Colonic mucosa (tissue), 4 donors: ENCODE results near the gene NDUFS4. TPM values are rescaled to one million over a fixed set of nuclear protein-coding genes. Genes with fewer than 3 reads are reported as not detected.
"Not testable (repeated sequence)": the region's sequence is repeated elsewhere in the genome, so short reads cannot be mapped to it uniquely, and the experiment has no call there.

Experiments
- DNase-seq: peaks from one replicate; pipeline ENCODE4 v3.0.0-alpha.2; 2020
- H3K27ac ChIP-seq: fragments of 200-600 bp; one replicate; pipeline ENCODE4 v1.8.0; 2021
- H3K27me3 ChIP-seq: fragments of 200-600 bp; one replicate; pipeline ENCODE4 v1.8.0; 2021
- H3K36me3 ChIP-seq: fragments of 200-600 bp; one replicate; pipeline ENCODE4 v1.8.0; 2021
- H3K4me1 ChIP-seq: fragments of 200-600 bp; one replicate; pipeline ENCODE4 v1.8.0; 2021; ENCODE audit warnings: mild to moderate bottlenecking
- H3K4me3 ChIP-seq: fragments of 200-600 bp; one replicate; pipeline ENCODE4 v1.8.0; 2021
- H3K9ac ChIP-seq, 2 donors: one replicate each; pipeline ENCODE4 v1.7.0; 2013; ENCODE audit warnings: control low read depth in 2 of 2, low read depth in 2 of 2, low read length in 2 of 2
- H3K9me3 ChIP-seq: fragments of 200-600 bp; one replicate; pipeline ENCODE4 v1.8.0; 2021
- CTCF ChIP-seq: fragments of 200-600 bp; IDR thresholded peaks from one replicate; pipeline ENCODE4 v1.8.0; 2022; ENCODE audit warnings: antibody characterized with exemption, mild to moderate bottlenecking
- intact Hi-C: fragments of 100-400 bp; cut with DNase I; formaldehyde crosslinking; loops from one replicate; pipeline ENCODE4 v1.14.1; 2022
- total RNA-seq, 2 donors: library from RNA; stranded (reverse); fragmentation: NEBNext Ultra II Directional in 1 of 2; extraction: Animal tissue kit (Norgen Biotek cat#: 25700) in 1 of 2; gene quantifications; one replicate each; pipeline ENCODE4 v1.2.1, GENCODE V29; 2021
- donor health status: healthy.
- donor health status: DM: no; HTN: no; CAD: no.
- donor health status: DM: no; HTN: no; CAD: no.

NDUFS4 gene
- total RNA-seq, 2 donors from 2014 or later = 87.5 to 119 TPM

GRCh38 chr5:53603009-53603687 is 42.7 kb downstream of the NDUFS4 start:
- intact Hi-C loops = no loop called here
- no peak for DNase-seq
- Histone ChIP-seq H3K4me1 (no peaks in the 10 kb centered on the region), H3K4me3 (no peak overlapping the region), H3K27me3 (no peaks in the 10 kb centered on the region), H3K27ac (no peak overlapping the region), H3K9me3 (no peaks in the 10 kb centered on the region), H3K9ac (no peak overlapping the region), H3K36me3 (no peaks in the 10 kb centered on the region)
- TF ChIP-seq CTCF = no peak

GRCh38 chr5:53604309-53604708 is 43.9 kb downstream of the NDUFS4 start:
- no peak overlapping the region for H3K9ac ChIP-seq
- H3K27me3 ChIP-seq = no peaks in the 10 kb centered on the region
- DNase-seq = no peak
- intact Hi-C loops = no loop called here
- TF ChIP-seq CTCF = no peak
- H3K36me3 ChIP-seq = no peaks in the 10 kb centered on the region
- H3K4me1 ChIP-seq = no peaks in the 10 kb centered on the region
- no peak overlapping the region for H3K4me3 ChIP-seq
- no peak overlapping the region for H3K27ac ChIP-seq
- no peaks in the 10 kb centered on the region for H3K9me3 ChIP-seq

- no peaks in the 10 kb centered on the region for H3K4me1 ChIP-seq
- H3K4me3 ChIP-seq = no peak overlapping the region
- no peak for DNase-seq
- no peak overlapping the region for H3K9ac ChIP-seq
- no peaks in the 10 kb centered on the region for H3K36me3 ChIP-seq
- no peaks in the 10 kb centered on the region for H3K9me3 ChIP-seq
- TF ChIP-seq CTCF = no peak
- no peak overlapping the region for H3K27ac ChIP-seq
- intact Hi-C loops = no loop called here
- no peaks in the 10 kb centered on the region for H3K27me3 ChIP-seq
Observed at GRCh38 chr5:53607886-53608285, 47.4 kb downstream of the NDUFS4 start.

GRCh38 chr5:53608897-53609296 is 48.5 kb downstream of the NDUFS4 start:
- H3K27me3 ChIP-seq, H3K4me1 ChIP-seq, H3K36me3 ChIP-seq, DNase-seq, intact Hi-C loops, H3K9me3 ChIP-seq, H3K4me3 ChIP-seq, H3K9ac ChIP-seq, H3K27ac ChIP-seq: not testable (repeated sequence)

- Histone ChIP-seq H3K9me3 (no peaks in the 10 kb centered on the region), H3K27ac (no peak overlapping the region), H3K36me3 (no peaks in the 10 kb centered on the region), H3K9ac (no peak overlapping the region), H3K4me1 (peaks cover 4% of the 10 kb centered on the region), H3K27me3 (no peaks in the 10 kb centered on the region), H3K4me3 (no peak overlapping the region)
- no peak for DNase-seq
- intact Hi-C loops = no loop called here
- no peak for TF ChIP-seq CTCF
Observed at GRCh38 chr5:53613061-53613460, 52.6 kb downstream of the NDUFS4 start.

GRCh38 chr5:53613536-53613935 is 53.1 kb downstream of the NDUFS4 start:
- H3K9ac ChIP-seq = no peak overlapping the region
- H3K4me1 ChIP-seq = peaks cover 4% of the 10 kb centered on the region
- intact Hi-C loops = no loop called here
- TF ChIP-seq CTCF = no peak
- H3K4me3 ChIP-seq = no peak overlapping the region
- H3K27me3 ChIP-seq = no peaks in the 10 kb centered on the region
- DNase-seq = no peak
- no peaks in the 10 kb centered on the region for H3K36me3 ChIP-seq
- no peaks in the 10 kb centered on the region for H3K9me3 ChIP-seq
- H3K27ac ChIP-seq = no peak overlapping the region
